OCI-LY3 (cell line): ENCODE results near the gene PACS2.

ENCODE experiments used
- CTCF ChIP-seq: fragments of 200-600, 300-600 bp; sonication (generic); IDR thresholded peaks from 2 replicates; pipeline ENCODE4 v1.5.1; 2014; ENCODE audit warnings: antibody characterized with exemption, low read length, low read depth
- EZH2phosphoT487 ChIP-seq: fragments of 200-600 bp; shearing (Covaris generic); IDR thresholded peaks from 2 replicates; pipeline ENCODE4 v1.6.1; 2018; ENCODE audit warnings: antibody characterized with exemption, mixed run types, low read depth

GRCh38 chr14:105381446-105382342 lies 67.1 kb downstream of the PACS2 start:
- TF ChIP-seq CTCF: no peak
- no peak for TF ChIP-seq EZH2phosphoT487
